K562 (cell line): ENCODE data around the gene SUSD3. TPM values are rescaled to one million over a fixed set of nuclear protein-coding genes. Genes with fewer than 3 reads are reported as not detected.

ENCODE experiments used
- BMI1 ChIP-seq: fragments of 150-350 bp; IDR thresholded peaks from 2 replicates; pipeline ENCODE4 v1.6.1; 2014; ENCODE audit warnings: low read length
- BRD4 ChIP-seq: fragments of 200-600 bp; sonication (generic); IDR thresholded peaks from 2 replicates; pipeline ENCODE4 v1.6.1; 2017; ENCODE audit warnings: inconsistent platforms
- CLOCK ChIP-seq: fragments of 250-450 bp; sonication (Bioruptor Pico); IDR thresholded peaks from 2 replicates; pipeline ENCODE4 v1.4.0; 2020; ENCODE audit warnings: mild to moderate bottlenecking, moderate library complexity, borderline replicate concordance
- COPS2 ChIP-seq: fragments of 450-650 bp; conservative IDR thresholded peaks from 2 replicates; pipeline ENCODE4 v1.6.1; 2016; ENCODE audit warnings: mild to moderate bottlenecking, moderate library complexity
- E4F1 ChIP-seq: fragments of 250-450 bp; sonication (Bioruptor Pico); IDR thresholded peaks from 2 replicates; pipeline ENCODE4 v1.5.0; 2021; ENCODE audit warnings: mild to moderate bottlenecking, borderline replicate concordance
- ELF4 ChIP-seq: fragments of 450-650 bp; formaldehyde crosslinking; IDR thresholded peaks from 2 replicates; pipeline ENCODE4 v1.4.0; 2022; ENCODE audit warnings: missing genetic modification characterization
- FOS ChIP-seq: IDR thresholded peaks from 3 replicates; pipeline ENCODE4 v1.6.1; 2011; ENCODE audit not compliant: insufficient read length; ENCODE audit errors: extremely low read depth
- HDAC3 ChIP-seq: fragments of 450-650 bp; IDR thresholded peaks from 2 replicates; pipeline ENCODE4 v1.6.1; 2018; ENCODE audit warnings: borderline replicate concordance, mild to moderate bottlenecking, moderate library complexity; ENCODE audit not compliant: partially characterized antibody
- HNRNPH1 ChIP-seq: fragments of 200-400 bp; formaldehyde crosslinking; optimal IDR thresholded peaks from 2 replicates; pipeline ENCODE3; 2017; ENCODE audit warnings: low read depth, mild to moderate bottlenecking, low read length, moderate library complexity
- KDM4B ChIP-seq, 2 experiments: fragments of 450-650 bp in 1 of 2; sonication (generic) in 1 of 2; IDR thresholded peaks; 2 replicates each; pipeline ENCODE4 v1.6.1; 2016 to 2017; ENCODE audit warnings: borderline replicate concordance in 2 of 2, antibody characterized with exemption in 1 of 2, low read depth in 1 of 2, mild to moderate bottlenecking in 1 of 2
- NUFIP1 ChIP-seq: fragments of 450-650 bp; IDR thresholded peaks from 2 replicates; pipeline ENCODE4 v1.6.1; 2018; ENCODE audit not compliant: partially characterized antibody
- PHF21A ChIP-seq: fragments of 450-650 bp; IDR thresholded peaks from 2 replicates; pipeline ENCODE4 v1.6.1; 2017; ENCODE audit warnings: low read depth, borderline replicate concordance
- PTBP1 ChIP-seq: fragments of 200-400 bp; formaldehyde crosslinking; IDR thresholded peaks from 2 replicates; pipeline ENCODE4 v1.6.1; 2017; ENCODE audit warnings: low read depth, low read length
- PTTG1 ChIP-seq: fragments of 450-650 bp; IDR thresholded peaks from 2 replicates; pipeline ENCODE4 v1.6.1; 2016; ENCODE audit warnings: low read depth, mild to moderate bottlenecking, missing genetic modification characterization, missing compliant biosample characterization
- RB1 ChIP-seq: fragments of 450-650 bp; IDR thresholded peaks from 2 replicates; pipeline ENCODE4 v1.6.1; 2017; ENCODE audit warnings: low read depth, mild to moderate bottlenecking
- RBM14 ChIP-seq: fragments of 200-400 bp; formaldehyde crosslinking; IDR thresholded peaks from 2 replicates; pipeline ENCODE4 v1.6.1; 2018; ENCODE audit warnings: low read depth, mild to moderate bottlenecking, low read length, moderate library complexity, borderline replicate concordance; ENCODE audit not compliant: insufficient read depth
- RBM17 ChIP-seq: fragments of 200-400 bp; formaldehyde crosslinking; IDR thresholded peaks from 2 replicates; pipeline ENCODE4 v1.6.1; 2017; ENCODE audit warnings: low read depth, mild to moderate bottlenecking, low read length, borderline replicate concordance
- SAFB ChIP-seq: fragments of 200-400 bp; formaldehyde crosslinking; IDR thresholded peaks from 2 replicates; pipeline ENCODE4 v1.6.1; 2017; ENCODE audit warnings: low read depth, low read length, borderline replicate concordance
- SAFB2 ChIP-seq: fragments of 200-400 bp; formaldehyde crosslinking; IDR thresholded peaks from 2 replicates; pipeline ENCODE4 v1.6.1; 2018; ENCODE audit warnings: borderline replicate concordance, low read length, low read depth, moderate library complexity; ENCODE audit not compliant: severe bottlenecking
- SP1 ChIP-seq: sonication (generic); formaldehyde crosslinking; IDR thresholded peaks from 2 replicates; pipeline ENCODE4 v1.8.1; 2022; ENCODE audit warnings: mild to moderate bottlenecking, missing genetic modification reagents
- STAG1 ChIP-seq: sonication (generic); formaldehyde crosslinking; IDR thresholded peaks from 2 replicates; pipeline ENCODE4 v1.5.0; 2020; ENCODE audit warnings: missing genetic modification reagents, borderline replicate concordance
- TARDBP ChIP-seq: fragments of 450-650 bp; IDR thresholded peaks from 2 replicates; pipeline ENCODE4 v1.6.1; 2016
- ZNF12 ChIP-seq: sonication (generic); formaldehyde crosslinking; IDR thresholded peaks from 2 replicates; pipeline ENCODE4 v1.4.0; 2020; ENCODE audit warnings: mild to moderate bottlenecking, missing genetic modification reagents
- ZNF717 ChIP-seq: fragments of 250-450 bp; sonication (Bioruptor Pico); IDR thresholded peaks from 2 replicates; pipeline ENCODE4 v1.5.0; 2021
- ZSCAN29 ChIP-seq: fragments of 450-650 bp; IDR thresholded peaks from 2 replicates; pipeline ENCODE4 v1.6.1; 2017
- polyA plus RNA-seq, 8 experiments: library from polyadenylated mRNA; depleted of rRNA in 4 of 8; stranded (reverse) in 5 of 8; unstranded in 3 of 8; fragments of >200 nt; fragmentation: Nextera tagmentation in 2 of 8; fragmentation: Illumina TruSeq in 1 of 8; extraction: Ambion mirVana in 2 of 8; extraction: Trizol in 1 of 8; gene quantifications; 2 replicates each; pipeline versions ENCODE4 v1.2.1 to v1.2.3, GENCODE V29; 2011 to 2014; ENCODE audit warnings: inconsistent platforms in 1 of 8, missing spikeins in 1 of 8
- total RNA-seq, 7 experiments: library from RNA; depleted of rRNA in 6 of 7; stranded (reverse); fragments of >200 nt in 6 of 7; fragmentation: Illumina TruSeq in 2 of 7; extraction: Trizol in 2 of 7; gene quantifications; 2 replicates each; pipeline versions ENCODE4 v1.2.1 to v1.2.3, GENCODE V29; 2011 to 2021; ENCODE audit warnings: low replicate concordance in 1 of 7

The SUSD3 gene
- total and polyA plus RNA-seq, 9 of the 15 experiments (the other 6 are each of a cell fraction or from before 2014, with no cell fraction given) = 1.3 to 21.7 (median 11.4) TPM

GRCh38 chr9:93119953-93120845, 61.7 kb downstream of the SUSD3 start (continued):
- TF ChIP-seq HDAC3 (no peak), KDM4B (IDR thresholded peaks at IDR 0.05; ENCODE audit: borderline replicate concordance in 2 of 2, low read depth in 1 of 2) (no peak), ZNF717 (CRISPR knock-in tag) (no peak), SAFB2 (no peak), RB1 (no peak; the same call in 1 of the 2 replicates), ZNF12 (CRISPR knock-in tag) (no peak), STAG1 (CRISPR knock-in tag) (no peak), BRD4 (no peak), ZSCAN29 (no peak), PTBP1 (no peak), ELF4 (CRISPR knock-in tag) (no peak), SAFB (0 out of 2 replicates have a peak, but pooled peaks have one; percentile 26), CLOCK (CRISPR knock-in tag) (no peak), NUFIP1 (no peak), RBM14 (no peak), COPS2 (no peak), TARDBP (no peak), SP1 (CRISPR knock-in tag) (no peak), RBM17 (no peak), PTTG1 (tag) (no peak), E4F1 (CRISPR knock-in tag) (no peak), HNRNPH1 (no peak), BMI1 (no peak), PHF21A (no peak), FOS (no peak)
